T-helper 1 cell treated with Interleukin-12 subunit alpha and Interleukin-12 subunit beta and Interleukin-4 antibody, amounts not matched to agents 30 μg/mL and 1 μg/mL, for 36 hours (primary cell): ENCODE data around the gene STARD7.
A peak's percentile ranks its signal among the peaks of the same experiment; 100 is the strongest.
"Not testable (repeated sequence)": the region's sequence is repeated elsewhere in the genome, so short reads cannot be mapped to it uniquely, and the experiment has no call there.

ENCODE experiments used
- H3K27ac Mint-ChIP-seq: one replicate; pipeline ENCODE4 v1.8.0; 2021; ENCODE audit warnings: mild to moderate bottlenecking, mixed read lengths
- H3K27me3 Mint-ChIP-seq: one replicate; pipeline ENCODE4 v1.8.0; 2021; ENCODE audit warnings: low read depth, mixed read lengths
- H3K36me3 Mint-ChIP-seq: one replicate; pipeline ENCODE4 v1.8.0; 2021; ENCODE audit warnings: low read depth, mixed read lengths
- H3K4me1 Mint-ChIP-seq: one replicate; pipeline ENCODE4 v1.8.0; 2021; ENCODE audit warnings: low read depth, mixed read lengths
- H3K4me3 Mint-ChIP-seq: one replicate; pipeline ENCODE4 v1.8.0; 2021; ENCODE audit warnings: mild to moderate bottlenecking, moderate library complexity, mixed read lengths
- H3K9me3 Mint-ChIP-seq: one replicate; pipeline ENCODE4 v1.8.0; 2021; ENCODE audit warnings: mixed read lengths

The STARD7 gene

DNA sequence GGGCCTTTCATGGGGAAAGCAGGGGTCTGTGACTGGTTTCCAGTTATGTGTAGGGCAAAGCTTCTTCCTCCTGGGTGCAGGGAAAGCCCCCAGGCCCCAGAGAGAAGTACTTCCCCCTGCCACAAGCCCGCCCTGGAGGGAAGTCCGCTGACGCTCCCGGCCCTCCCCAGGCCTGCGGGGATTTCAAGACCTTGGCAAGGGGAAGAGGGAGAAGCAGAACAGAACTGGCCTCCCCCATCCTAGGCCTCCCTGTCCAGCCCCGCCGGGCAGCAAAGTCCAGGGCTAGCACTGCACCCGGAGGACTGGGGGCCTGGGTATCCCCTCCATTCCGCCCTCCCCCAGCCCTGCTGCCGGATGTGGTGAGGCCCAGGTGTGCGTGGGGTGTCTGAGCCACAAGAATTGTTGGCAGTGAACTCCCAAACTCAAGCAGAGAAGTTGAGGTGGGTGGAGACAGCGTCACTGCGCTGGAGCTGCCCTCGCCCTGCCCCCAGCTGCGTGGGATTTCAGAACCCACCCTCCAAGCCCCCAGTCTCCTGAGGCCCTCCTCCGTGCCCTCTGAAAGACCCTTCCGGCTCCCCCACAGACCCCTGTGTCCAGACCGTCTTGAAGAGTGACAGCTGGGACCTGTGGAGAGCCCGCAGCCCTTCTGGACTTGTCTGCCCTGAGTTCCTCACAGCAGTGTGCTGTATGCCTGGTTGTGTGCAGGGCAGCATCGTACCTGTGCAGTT is 62.3 kb downstream of the STARD7 start:
- Mint-ChIP-seq H3K4me1 (peaks cover 49% of the 10 kb centered on the region), H3K27me3 (no peaks in the 10 kb centered on the region), H3K36me3 (peaks cover 13% of the 10 kb centered on the region), H3K27ac (peak overlapping the region; percentile 98), H3K9me3 (no peaks in the 10 kb centered on the region), H3K4me3 (peak overlapping the region; percentile 80)

DNA sequence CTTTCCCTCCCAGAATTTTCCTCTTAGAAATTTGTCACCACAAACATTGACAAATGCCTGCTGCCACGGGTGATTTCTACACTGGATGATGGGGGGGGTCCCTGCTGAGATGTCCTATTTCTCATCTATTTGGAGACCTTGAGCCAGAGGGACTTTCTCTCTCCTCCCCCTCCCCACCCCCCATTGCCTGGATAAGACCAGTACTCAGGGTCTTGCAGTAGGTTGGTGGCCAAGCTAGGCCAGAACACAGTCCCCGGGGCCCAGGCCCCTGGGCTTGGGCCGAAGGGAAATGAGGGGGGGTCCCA is 62.8 kb downstream of the STARD7 start:
- Mint-ChIP-seq H3K4me1 (peaks cover 48% of the 10 kb centered on the region), H3K36me3 (peaks cover 13% of the 10 kb centered on the region), H3K9me3 (no peaks in the 10 kb centered on the region), H3K4me3 (peak overlapping the region; percentile 80), H3K27ac (peak overlapping the region; percentile 98), H3K27me3 (no peaks in the 10 kb centered on the region)

DNA sequence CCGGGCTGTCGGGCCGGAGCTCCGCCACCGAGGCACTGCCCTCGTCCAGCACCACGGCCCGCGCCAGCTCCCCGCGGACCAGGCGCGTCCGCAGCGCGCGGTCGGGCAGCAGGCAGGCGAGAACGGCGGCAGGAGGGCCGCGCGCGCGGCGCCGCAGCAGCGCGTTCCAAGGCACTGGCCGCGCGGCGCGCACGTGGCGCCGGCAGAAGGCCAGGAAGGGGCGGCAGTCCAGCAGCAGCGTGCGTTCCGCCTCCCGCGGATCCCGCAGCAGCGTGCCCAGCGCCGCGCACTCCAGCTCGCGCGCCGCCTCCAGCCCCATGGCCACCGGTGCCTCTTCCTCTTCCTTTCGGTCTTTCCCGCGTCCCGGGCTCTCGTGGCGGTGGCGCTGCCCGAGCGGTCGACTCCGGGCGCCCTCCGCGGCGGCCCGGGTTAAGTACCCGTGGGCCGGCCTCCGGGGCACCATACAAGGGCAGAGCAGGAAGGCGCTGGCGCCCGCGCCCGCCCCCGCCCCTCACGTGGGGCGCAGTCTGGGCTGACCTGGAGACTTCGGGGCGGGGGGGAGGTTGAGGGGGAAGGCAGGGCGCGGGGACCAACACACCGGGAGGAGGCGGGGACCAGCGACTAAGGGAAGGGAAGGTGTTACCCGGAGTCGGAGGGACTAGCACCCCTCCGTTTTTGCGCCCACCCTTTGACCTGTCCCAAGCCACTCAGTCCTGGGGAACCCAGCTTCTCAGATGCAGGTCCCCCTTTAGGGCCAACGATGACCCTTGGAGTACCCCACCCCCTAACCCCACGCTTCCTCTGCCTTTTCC is 63.4 kb downstream of the STARD7 start, which contains the start of gene DUSP2:
DUSP2 (minus strand) TSS at position 405 of the 812 bp plus-strand sequence; CDS start at position 319, 86 bp downstream.
- peaks cover 48% of the 10 kb centered on the region for H3K4me1 Mint-ChIP-seq
- H3K9me3 Mint-ChIP-seq: no peaks in the 10 kb centered on the region
- H3K4me3 Mint-ChIP-seq: peak within 1 kb of the TSS; percentile 92
- peaks cover 13% of the 10 kb centered on the region for H3K36me3 Mint-ChIP-seq
- H3K27me3 Mint-ChIP-seq: no peaks in the 10 kb centered on the region
- H3K27ac Mint-ChIP-seq: peak within 1 kb of the TSS; percentile 98

DNA sequence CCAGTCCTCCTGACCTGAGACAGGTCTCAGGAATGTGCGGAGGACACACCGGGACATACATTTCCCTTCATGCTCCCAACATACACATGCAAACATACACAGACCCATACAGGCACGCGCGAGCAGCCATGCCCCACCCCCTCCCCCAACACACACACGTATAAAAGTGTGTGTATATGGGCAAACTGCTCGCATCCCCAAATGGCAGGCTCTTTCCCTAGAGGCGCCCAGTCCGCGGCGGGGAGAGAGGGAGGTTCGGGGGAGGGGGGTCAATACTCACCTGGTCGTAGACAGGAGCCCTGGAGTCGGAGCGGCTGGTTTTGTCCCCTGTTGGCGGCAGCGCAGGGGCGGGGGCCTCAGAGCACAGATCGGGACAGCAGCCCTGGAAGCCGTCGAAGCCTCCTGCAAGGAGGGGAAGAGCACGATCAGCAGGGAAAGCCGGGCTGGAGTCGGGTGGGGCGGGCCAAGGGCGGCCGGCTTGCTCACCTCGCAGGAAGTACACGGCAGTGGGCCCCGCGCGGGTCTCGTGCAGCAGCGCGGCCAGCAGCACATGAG is 64.1 kb downstream of the STARD7 start:
- peak overlapping the region; percentile 92 for H3K4me3 Mint-ChIP-seq
- H3K27ac Mint-ChIP-seq: peak overlapping the region; percentile 89
- H3K36me3 Mint-ChIP-seq: peaks cover 13% of the 10 kb centered on the region
- H3K27me3 Mint-ChIP-seq: no peaks in the 10 kb centered on the region
- H3K4me1 Mint-ChIP-seq: peaks cover 46% of the 10 kb centered on the region
- H3K9me3 Mint-ChIP-seq: no peaks in the 10 kb centered on the region

DNA sequence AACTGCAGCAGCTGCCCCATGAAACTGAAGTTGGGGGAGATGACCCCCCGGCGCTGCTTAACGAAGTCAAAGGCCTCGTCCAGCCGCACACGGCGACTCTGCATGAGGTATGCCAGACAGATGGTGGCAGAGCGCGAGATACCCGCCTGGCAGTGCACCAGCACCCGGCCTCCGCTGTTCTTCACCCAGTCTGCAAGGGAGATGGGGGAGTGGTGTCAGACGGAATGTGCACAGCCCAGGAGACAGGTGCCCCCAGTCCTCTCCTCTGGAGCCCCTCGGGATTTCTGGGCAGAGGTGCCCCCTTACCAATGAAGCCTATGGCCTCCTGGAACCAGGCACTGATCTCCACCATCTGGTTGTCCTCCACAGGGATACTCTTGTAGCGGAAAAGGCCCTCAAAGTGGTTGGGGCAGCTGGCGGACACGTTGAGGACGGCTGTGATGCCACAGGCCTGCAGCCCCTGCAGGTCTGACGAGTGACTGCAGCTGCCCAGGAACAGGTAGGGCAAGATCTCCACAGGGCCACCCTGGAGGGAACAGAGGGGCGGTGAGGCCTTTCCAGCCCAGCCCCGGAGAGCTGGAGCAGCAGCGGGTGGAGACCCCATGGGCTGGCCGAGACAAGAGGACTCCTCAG is 64.7 kb downstream of the STARD7 start:
- H3K4me3 Mint-ChIP-seq: peak overlapping the region; percentile 92

DNA sequence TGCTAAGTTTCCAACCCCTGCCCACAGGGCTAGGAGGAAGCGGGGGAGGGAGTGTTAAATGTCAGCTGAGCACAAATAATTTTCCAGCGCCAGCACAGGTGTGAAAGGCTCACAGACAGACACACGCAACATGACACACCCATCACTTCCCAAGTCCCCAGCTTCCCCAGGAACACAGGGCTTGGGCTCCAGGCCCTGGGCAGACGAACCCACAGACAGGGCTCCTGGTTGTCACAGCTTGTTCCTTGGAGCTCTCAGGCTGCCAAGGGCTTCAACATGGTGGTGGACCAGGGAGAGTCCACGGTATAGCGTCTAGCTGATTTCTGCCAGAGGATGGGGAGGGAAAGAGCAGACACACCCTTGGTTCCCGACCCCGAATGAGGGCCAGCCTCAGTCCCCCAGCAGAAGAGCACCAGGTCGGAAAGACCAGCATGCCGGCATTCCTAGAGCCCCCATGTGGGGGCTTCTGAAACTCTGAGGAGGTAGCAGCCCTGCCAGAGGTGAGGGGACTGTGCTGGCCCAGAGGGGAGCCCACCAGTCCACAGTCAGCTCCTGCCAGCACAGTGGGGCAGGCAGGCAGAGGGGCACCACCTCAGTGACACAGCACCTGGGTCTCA is 65.3 kb downstream of the STARD7 start:
- H3K27ac Mint-ChIP-seq: peak overlapping the region; percentile 55
- H3K36me3 Mint-ChIP-seq: peaks cover 13% of the 10 kb centered on the region
- no peaks in the 10 kb centered on the region for H3K27me3 Mint-ChIP-seq
- H3K4me3 Mint-ChIP-seq: peak overlapping the region; percentile 92
- H3K4me1 Mint-ChIP-seq: peaks cover 51% of the 10 kb centered on the region
- no peaks in the 10 kb centered on the region for H3K9me3 Mint-ChIP-seq

More for the DNA sequence above, 64.7 kb downstream of the STARD7 start:
- H3K27me3 Mint-ChIP-seq: no peaks in the 10 kb centered on the region
- peak overlapping the region; percentile 89 for H3K27ac Mint-ChIP-seq
- H3K9me3 Mint-ChIP-seq: no peaks in the 10 kb centered on the region
- H3K4me1 Mint-ChIP-seq: peaks cover 49% of the 10 kb centered on the region
- peaks cover 13% of the 10 kb centered on the region for H3K36me3 Mint-ChIP-seq

DNA sequence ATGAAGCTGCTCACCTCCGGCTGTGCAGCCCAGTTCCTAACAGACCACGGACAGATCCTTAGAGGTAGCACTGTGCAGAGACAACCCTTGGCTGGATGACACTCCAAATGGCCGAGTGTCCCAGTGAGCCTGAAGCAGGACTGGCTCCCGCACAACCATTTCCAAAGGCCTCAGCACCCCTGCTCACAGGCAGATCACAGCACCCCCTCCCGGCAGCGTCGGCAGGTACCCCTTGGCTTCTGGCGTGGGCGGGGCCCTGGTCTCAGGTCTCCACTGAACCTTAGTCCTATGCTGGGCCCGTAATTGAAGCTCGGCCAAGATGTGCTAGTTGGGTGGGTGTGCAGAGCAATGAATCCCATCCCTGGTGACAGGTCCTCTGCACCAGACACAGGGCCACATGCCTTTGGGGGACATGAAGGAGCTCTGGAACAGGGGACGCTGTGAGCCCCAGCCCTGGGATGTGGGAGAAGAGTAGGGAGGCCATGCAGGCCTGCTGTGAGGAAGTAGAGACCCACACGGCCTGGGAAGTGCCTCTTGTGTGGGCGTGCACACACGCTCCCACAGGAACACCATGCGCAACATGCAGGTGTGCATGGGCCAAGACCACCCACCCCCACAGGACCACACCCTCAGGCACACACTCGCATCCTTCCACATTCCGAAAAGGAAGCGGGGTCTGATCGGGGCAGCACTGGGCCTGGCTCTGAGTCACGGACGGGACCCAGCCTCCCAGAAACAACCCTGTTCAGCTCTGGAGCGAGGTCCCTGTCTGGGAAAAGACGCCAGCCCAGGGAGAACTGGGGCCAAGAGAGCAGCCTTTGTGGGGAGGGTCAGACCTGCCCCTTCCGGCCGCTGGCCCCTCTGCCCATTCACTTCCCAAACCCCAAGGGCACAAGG is 66.2 kb downstream of the STARD7 start:
- Mint-ChIP-seq H3K9me3 (no peaks in the 10 kb centered on the region), H3K27ac (no peak overlapping the region), H3K27me3 (no peaks in the 10 kb centered on the region), H3K36me3 (peaks cover 13% of the 10 kb centered on the region), H3K4me1 (peaks cover 48% of the 10 kb centered on the region), H3K4me3 (peak overlapping the region; percentile 92)

DNA sequence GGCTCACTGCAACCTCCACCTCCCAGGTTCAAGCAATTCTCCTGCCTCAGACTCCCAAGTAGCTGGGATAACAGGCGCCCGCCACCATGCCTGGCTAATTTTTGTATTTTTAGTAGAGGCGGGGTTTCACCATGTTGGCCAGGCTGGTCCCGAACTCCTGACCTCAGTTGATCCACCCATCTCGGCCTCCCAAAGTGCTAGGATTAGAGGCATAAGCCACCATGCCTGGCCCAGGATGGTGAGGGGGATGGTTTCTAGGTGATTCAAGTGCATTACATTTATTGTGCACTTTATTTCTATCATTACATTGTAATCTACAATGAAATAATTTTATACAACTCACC is 67.0 kb downstream of the STARD7 start:
- Mint-ChIP-seq H3K36me3 (peaks cover 13% of the 10 kb centered on the region), H3K4me1 (peaks cover 39% of the 10 kb centered on the region)
- not testable (repeated sequence) for H3K27me3 Mint-ChIP-seq, H3K4me3 Mint-ChIP-seq, H3K9me3 Mint-ChIP-seq, H3K27ac Mint-ChIP-seq

DNA sequence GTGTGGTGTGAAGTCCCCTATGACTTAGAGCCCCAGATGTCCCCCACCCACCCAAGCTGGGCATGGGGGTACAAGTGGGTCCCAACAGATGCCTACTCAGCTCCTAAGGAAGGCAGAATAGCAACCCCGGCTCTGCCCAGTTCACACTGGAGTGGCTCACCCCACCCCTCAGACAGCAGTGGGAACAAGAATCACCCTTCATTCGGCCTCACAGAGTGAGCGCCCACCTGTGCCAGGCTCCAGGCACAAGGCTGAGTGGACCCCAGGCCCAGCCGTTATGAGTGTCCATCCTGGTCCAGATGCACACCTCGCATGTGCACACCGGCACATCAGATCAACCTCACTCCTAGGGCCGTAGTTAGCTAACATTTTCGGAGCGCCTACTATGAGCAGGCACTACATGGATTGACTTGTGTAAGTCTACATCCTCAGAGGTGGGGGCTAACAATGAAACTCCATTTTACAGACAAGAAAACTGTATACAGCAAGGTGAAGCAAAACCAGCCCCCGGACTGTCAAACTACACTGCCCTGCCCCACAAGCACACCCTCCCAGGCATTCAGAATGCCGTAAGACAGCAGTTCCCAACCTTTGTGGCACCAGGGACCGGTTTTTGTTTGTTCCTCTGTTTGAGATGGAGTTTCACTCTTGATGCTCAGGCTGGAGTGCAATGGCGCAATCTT is 67.5 kb downstream of the STARD7 start:
- H3K27me3 Mint-ChIP-seq: no peaks in the 10 kb centered on the region
- H3K36me3 Mint-ChIP-seq: peaks cover 13% of the 10 kb centered on the region
- no peaks in the 10 kb centered on the region for H3K9me3 Mint-ChIP-seq
- no peak overlapping the region for H3K4me3 Mint-ChIP-seq
- H3K27ac Mint-ChIP-seq: no peak overlapping the region
- H3K4me1 Mint-ChIP-seq: peaks cover 36% of the 10 kb centered on the region

DNA sequence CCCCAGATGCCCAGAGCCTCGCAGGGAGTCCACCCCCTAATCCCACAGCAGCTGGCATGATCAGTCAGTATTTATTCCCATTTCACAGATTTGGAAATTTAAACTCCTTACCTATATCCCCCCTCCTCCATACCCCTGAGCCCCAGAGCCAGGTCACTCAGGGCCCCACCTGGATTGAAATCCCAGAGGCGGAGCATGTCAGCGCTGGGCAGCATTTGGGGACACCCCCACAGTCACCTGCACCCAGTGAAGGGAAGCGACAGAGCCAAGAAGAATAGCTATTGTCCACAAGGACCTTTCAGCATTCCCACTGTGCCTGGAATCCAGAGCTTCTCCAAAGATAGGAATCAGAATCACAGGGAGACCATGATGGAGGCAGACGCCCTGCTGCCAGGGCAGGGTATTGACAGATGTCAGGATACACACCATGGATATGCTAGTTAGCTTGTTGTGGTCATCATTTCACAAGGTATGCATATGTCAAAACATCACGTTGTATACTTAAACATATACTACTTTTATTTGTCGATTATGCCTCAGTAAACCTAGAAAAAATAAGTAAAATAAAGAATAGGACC is 69.4 kb downstream of the STARD7 start:
- Mint-ChIP-seq H3K4me3 (no peak overlapping the region), H3K27me3 (no peaks in the 10 kb centered on the region), H3K27ac (no peak overlapping the region), H3K9me3 (no peaks in the 10 kb centered on the region), H3K36me3 (peaks cover 11% of the 10 kb centered on the region), H3K4me1 (peaks cover 28% of the 10 kb centered on the region)

DNA sequence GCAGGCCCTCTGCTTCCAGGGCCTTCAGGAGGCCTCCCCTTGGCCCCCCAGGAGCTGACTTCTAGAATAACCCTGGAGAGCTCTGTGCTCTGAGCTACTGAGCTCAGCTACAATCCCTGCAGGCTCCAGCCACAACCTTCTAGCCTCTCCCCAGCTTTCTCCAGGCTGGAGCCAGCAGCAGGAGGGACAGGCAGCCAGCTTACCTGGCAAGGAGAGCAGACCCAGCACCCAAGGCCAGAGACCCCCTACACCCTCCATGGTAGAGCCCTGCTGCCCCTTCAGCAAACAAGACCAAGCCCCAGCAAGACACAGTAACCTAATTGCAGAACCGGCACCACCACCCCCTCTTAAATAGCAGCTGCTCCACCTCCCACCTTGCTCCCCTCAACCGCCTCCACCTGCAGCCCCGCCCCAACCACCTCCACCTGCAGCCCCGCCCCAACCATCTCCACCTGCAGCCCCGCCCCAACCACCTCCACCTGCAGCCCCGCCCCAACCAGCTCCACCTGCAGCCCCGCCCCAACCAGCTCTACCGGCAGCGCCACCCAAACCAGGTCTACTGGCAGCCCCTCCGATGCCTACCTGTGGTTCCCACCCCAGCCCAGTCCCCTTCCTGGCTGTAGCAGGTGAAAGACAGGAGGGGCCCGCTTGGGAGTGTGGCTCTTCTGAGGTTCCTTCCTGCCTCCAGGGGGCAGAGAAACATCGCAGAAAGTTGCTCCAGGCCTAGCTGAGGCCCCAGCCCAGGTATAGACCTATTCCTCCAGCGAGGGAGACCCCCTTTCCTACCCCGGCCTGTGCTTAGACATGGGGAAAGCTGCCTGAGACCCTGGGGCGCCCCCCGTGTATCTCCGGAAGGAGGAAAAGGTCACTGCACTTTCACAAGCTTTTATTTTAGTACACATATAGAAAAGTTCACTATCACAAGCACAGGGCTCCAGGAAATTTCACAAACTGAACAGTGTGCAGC is 70.2 kb downstream of the STARD7 start, which contains the start of gene ASTL:
ASTL (minus strand) TSS at position 324 of the 967 bp plus-strand sequence; CDS start at position 258, 66 bp downstream.
- Mint-ChIP-seq H3K4me1 (peaks cover 22% of the 10 kb centered on the region), H3K36me3 (peaks cover 5% of the 10 kb centered on the region), H3K9me3 (no peaks in the 10 kb centered on the region), H3K4me3 (no peak within 1 kb of the TSS), H3K27me3 (no peaks in the 10 kb centered on the region), H3K27ac (no peak within 1 kb of the TSS)
